ENCODE data around the gene JMJD1C.
"Not testable (repeated sequence)": the region's sequence is repeated elsewhere in the genome, so short reads cannot be mapped to it uniquely, and the experiment has no call there.

JMJD1C gene, protein sequence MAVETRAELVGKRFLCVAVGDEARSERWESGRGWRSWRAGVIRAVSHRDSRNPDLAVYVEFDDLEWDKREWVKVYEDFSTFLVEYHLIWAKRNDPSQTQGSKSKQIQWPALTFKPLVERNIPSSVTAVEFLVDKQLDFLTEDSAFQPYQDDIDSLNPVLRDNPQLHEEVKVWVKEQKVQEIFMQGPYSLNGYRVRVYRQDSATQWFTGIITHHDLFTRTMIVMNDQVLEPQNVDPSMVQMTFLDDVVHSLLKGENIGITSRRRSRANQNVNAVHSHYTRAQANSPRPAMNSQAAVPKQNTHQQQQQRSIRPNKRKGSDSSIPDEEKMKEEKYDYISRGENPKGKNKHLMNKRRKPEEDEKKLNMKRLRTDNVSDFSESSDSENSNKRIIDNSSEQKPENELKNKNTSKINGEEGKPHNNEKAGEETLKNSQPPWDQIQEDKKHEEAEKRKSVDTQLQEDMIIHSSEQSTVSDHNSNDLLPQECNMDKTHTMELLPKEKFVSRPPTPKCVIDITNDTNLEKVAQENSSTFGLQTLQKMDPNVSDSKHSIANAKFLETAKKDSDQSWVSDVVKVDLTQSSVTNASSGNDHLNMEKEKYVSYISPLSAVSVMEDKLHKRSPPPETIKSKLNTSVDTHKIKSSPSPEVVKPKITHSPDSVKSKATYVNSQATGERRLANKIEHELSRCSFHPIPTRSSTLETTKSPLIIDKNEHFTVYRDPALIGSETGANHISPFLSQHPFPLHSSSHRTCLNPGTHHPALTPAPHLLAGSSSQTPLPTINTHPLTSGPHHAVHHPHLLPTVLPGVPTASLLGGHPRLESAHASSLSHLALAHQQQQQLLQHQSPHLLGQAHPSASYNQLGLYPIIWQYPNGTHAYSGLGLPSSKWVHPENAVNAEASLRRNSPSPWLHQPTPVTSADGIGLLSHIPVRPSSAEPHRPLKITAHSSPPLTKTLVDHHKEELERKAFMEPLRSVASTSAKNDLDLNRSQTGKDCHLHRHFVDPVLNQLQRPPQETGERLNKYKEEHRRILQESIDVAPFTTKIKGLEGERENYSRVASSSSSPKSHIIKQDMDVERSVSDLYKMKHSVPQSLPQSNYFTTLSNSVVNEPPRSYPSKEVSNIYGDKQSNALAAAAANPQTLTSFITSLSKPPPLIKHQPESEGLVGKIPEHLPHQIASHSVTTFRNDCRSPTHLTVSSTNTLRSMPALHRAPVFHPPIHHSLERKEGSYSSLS (N-terminal part only)

DNA sequence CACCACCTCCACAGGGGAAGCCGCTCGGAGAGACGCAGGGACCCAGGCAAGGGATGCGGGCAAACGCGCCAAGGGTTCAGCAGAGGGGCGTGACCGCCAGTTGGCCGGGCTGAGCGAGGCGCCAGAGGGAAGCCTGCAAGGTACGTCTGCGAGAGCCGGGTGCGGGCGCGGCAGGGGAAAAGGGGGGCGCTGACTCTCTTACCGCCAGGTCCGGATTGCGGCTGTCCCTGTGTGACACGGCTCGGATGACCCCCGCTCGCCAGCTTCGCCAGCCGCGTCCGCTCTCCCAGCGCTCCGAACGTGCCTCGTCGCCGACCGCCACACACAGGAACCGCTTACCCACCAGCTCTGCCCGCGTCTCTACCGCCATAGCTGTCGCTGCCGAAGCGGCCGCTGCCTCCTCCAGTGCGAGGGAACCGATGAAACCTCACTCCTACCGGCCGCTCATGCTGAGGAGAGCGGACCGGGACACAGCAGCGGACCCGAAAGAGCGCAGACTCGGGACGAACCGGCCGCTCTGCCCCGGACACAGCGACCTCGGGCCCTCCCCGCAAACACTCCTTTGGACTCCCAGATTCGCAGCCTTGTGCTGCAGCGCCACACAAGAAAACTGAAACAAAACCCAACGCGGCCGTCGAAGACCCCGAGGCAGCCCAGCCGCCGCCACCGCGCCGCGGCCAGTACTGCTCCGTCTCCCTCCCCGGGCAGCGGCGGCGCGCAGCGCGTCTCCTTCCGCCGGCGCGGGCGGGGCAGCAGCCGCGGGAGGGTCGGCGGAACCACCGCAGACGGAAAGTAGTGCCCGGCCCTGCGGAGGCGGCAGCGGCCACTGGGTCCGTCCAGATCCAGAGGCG lies at the start of gene JMJD1C:
TSS of gene JMJD1C (minus strand) at position 685 of the 851 bp plus-strand sequence. CDS start at position 370, 315 bp downstream.
- DNase-seq, result peak; percentile 36

DNA sequence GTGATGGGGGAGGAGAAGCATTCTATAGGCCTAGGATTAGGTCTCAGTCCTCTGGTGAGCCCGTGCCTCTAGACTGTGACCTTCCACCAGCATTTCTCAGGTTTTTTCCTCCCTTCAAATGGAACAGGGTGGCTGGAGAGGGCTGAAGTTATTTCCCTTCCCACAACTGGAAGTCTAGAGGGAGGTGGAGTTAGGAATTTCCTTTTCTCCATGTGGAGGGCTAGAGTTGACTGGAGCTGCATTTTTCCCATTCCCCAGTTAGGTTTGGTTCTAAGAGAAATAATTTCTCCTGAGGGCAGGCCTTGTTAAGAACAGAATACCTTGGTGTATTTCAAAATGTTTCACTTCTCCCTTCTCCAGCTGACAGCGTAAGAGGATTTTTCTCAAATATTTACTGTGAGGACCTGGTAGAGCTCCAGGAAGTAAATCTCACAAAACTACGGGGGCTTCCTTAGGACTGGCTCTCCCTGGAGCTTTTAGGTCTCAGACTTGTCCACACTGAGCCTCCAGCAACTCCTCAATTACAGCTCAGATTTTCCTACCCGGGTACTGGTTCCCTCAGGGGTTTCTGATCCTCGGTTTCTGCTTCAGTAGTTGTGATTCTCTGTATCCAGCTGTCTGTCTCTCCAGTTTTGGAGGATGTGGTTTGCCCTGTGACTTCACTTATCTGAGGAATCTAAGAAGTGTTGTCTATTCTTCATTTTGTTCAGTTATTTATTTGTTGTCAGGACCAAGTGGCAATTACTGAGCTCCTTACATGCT lies 49.4 kb upstream of the JMJD1C start:
- no peak for DNase-seq

DNA sequence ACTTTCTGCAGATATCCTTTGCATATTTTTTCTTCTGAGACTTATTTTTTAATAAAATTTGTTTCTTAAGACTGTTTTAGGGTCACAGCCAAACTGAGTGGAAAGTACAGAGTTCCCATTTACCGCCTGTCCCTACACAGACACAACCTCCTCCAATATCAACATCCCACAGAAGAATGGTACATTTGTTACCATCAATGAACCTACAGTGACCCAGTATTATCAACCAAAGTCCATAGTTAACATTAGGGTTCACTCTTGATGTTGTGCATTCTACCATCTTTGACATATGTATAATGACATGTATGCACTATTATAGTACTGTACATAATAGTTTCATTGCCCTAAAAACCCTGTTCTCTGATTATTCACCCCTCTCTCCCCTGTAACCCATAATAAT lies 40.8 kb upstream of the JMJD1C start:
- no peak for DNase-seq

DNA sequence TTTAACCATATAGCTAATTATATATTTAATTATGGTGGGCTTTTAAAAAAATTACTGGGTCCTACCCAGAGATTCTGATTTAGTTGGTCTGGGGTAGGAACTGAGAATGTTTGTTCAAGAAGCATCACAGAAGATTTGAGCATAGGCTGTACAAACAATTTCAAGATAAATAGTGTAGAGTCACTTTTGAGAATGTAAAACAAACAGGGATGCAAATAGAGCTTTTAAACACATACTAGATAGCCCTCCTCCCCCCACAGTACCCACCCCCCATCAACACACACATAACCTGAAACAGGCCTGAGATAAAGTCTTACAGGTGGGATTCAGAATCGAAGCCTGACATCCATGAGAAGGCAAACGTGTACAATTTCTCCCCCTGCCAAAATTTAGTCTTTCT lies 39.8 kb upstream of the JMJD1C start:
- DNase-seq, result no peak

DNA sequence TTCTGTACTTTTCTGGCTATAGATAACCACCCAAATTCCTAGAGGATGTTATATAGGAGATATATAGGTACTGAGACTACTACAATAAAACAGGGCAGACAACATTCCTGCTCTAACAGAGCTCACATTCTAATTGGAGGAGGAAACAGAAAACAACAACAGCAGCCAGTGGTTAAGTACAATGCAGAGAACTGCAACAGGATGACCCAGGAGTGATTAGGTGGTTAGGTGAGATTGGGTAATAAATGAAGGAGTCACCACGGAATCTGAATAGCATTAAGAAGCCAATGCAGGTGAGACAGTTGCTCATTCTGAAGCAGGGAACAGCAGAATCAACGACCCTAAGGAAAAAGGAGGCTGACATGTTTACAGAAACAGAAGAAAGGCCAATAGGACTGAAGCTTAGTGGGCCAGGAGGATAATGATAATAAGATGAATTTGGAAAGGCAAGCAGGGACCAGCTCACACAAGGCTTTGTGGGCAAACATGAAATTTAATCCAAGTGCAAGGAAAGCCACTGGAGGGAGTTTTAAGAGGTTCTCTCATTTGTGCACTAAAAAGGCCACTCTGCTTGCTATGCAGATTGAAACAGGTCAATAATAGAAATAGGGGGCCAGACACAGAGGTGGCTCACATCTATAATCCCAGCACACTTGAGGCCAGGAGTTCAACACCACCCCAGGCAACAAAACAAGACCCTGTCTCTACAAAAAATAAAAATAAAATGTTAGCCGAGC lies 38.5 kb upstream of the JMJD1C start:
- no peak for DNase-seq

DNA sequence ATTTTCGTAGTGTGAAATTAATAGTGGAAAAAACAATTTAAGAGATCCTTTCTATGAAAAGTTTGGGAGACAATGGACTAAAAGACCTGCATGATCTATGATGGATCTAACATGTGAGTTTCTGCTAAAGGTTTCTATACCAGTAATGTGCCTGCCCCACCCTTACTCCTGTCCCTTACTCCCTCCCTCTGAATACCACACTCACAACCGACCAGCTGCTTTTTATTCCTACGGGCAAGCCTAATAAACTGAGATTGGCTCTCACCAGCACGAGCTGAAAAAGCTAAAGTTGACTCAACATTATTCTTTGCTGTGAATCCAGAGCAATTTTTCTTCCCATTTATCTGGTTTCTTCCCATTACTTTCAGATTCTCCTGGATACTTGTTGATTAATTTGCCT lies 37.6 kb upstream of the JMJD1C start:
- no peak for DNase-seq

DNA sequence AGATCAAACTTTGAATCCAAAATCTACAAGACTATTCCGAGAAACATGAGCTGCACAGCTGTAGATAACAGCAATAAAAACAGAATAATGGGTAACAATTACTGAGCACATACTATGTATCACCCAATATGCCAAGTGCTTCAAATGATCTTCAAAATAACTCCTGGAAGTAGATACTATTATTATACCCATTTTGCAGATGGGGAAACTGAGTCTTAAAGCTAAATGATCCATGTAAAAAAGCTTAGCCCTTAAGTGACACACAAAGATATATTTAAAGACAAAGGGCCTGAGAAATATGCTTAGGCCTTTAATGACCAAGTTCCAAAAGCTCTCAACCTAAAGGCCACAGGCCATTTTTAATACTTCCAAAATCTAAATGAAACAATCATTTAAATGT lies 37.1 kb upstream of the JMJD1C start:
- DNase-seq, result no peak

DNA sequence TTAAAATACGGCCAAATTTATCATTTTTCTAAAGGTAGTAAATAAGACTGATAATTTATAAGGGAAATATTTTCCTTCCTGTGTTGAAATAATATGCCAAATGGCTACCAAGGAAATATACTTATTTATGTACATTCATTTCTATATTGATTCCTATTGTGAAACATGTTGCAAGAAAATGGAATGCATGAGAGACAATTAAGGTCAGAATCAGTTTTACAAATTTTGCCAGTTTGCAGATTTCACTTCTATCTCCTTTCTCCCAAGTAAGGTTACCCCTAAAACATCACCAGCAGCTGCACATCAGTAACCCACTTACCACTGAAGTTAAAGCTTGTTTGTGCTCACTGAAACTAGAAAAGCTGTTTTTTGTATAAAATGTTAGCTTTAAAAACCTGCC lies 36.2 kb upstream of the JMJD1C start:
- no peak for DNase-seq

DNA sequence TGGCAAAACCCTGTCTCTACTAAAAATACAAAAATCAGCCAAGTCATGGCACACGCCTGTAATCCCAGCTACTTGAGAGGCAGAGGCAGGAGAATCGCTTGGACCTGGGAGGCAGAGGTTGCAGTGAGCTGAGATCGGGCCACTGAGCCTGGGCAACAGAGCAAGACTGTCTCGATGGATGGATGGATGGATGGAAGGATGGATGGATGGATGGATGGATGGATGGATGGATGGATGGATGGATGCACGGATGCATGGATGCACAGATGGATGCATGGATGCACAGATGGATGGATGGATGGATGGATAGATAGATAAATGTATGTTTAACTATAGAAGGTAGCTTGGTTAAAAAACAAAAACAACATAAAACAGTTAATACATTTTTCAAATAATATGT lies 34.8 kb upstream of the JMJD1C start:
- not testable (repeated sequence) for DNase-seq

DNA sequence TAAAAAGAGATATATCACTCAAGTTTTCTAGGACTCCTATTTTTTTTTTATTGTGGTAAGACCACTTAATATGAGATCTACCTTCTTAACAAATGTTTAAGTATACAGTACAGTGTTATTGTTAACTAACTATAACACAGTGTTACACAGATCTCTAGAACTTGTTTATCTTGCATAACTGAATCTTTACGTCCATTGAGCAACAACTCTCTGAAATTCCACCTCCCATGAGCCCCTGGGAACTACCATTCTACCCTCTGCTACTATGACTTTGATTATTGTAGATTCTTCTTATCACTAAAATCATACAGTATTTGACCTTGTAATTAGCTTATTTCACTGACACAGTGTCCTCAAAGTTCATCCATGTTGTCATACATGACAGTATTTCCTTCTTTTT lies 32.9 kb upstream of the JMJD1C start:
- no peak for DNase-seq

DNA sequence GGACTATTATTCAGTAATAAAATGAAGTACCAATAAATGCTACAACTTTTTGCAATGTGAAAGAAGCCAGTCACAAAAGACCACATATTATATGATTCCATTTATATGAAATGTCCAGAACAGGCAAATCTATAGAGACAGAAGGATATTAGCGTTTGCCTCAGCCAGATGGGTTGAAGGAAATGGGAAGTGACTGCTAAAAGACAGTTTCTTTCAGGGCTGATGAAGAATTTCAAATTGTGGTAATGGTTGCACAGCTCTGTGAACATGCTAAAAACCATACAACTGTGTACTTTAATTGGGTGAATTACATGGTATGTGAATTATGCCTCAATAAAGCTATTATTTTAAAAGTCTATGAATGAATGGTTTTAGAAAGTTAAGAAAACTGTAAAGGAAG lies 31.5 kb upstream of the JMJD1C start:
- no peak for DNase-seq

DNA sequence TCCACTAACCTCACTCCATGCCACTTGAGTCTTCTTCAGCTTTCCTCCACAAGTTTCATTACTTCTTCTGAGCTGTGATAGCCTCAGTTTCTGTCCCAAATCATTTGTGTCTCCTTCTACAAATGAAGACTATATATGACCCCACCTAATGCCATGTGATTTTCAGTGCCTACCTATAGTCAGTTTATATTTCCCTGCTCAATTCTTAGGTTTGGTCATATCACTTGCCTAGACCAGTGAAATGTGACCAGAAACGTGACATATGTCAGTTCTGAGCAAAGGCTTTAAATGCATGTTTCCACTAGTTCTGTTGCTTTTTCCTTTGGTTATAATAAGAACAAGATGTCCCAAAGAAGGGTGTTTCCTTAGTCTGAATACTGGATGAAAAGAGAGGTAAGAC lies 30.8 kb upstream of the JMJD1C start:
- DNase-seq, result no peak

DNA sequence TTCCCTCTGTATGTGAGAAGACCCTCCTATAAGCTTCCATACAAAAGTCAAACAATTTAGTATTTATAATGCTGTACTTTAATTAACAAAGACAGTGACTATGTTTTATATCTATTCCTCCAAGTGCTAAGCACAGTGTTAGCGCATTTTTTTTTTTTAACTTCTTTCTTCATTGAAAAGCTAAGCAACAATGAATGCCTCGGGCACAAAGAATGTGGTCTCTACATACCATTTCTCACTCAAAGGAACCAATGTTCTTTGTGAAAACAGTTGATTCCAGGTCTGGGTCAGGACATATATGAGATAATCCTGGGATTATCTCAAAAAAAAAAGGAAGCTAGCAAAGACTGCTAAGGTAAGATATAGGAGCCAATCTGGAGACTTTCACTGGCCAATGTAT lies 29.2 kb upstream of the JMJD1C start:
- no peak for DNase-seq

DNA sequence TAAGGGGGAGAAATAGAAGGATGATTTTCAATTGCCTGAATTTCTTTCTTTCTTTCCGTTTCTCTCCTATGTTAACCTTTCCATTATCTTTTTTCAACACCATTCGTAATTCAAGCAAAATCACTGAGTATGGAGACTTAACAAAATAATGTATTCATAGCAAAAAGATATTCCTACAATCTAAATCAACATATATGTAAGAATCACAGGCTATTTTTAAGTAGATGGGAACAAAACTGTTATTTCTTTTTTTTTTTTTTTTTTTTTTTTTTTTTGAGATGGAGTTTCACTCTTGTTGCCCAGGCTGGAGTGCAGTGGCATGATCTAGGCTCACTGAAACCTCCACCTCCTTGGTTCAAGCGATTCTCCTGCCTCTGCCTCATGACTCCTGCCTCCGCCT lies 27.2 kb upstream of the JMJD1C start:
- DNase-seq, result no peak

DNA sequence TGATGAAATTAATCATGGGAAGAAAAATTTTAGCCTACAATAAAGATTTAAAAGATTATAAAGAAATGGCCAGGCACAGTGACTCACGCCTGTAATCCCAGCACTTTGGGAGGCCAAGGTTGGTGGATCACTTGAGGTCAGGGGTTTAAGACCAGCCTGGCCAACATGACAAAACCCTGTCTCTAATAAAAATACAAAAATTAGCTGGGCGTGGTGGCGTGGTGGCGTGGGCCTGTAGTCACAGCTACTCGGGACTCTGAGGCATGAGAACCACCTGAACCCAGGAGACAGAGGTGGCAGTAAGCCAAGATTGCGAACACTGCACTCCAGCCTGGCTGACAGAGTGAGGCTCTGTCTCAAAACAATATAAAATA lies 26.5 kb upstream of the JMJD1C start:
- DNase-seq, result not testable (repeated sequence)

DNA sequence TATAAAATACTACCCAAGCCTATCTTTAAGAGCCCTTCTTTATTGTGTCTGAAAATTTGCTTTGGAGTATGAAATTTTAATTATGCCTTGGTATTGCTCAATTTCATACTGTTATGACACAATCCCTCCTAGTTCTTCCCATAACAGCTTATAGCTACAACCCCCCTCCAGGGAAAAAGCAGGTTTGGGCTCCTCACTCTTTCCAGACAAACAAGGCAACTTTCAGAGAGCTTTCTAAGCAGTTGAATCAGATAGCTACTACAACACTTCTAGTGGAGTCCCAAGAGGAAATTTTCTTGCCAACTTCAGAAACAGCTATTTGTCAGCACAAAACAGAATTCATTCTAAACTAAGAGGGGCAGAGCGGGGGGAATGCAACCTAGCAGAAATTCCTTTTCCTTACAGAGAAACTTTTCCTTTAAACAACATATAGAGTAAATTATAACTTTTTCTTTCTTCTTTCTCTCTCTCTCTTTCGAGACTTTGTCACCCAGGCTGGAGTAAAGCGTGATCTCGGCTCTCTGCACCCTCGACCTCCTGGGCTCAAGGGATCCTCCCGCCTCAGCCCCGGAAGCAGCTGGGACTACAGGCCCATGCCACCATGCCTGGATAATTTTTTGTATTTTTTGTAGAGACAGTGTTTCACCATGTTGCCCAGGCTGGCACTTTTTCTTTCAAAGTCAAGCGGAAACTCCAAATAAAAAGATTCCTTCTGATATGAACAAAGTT lies 26.0 kb upstream of the JMJD1C start:
- DNase-seq, result no peak

DNA sequence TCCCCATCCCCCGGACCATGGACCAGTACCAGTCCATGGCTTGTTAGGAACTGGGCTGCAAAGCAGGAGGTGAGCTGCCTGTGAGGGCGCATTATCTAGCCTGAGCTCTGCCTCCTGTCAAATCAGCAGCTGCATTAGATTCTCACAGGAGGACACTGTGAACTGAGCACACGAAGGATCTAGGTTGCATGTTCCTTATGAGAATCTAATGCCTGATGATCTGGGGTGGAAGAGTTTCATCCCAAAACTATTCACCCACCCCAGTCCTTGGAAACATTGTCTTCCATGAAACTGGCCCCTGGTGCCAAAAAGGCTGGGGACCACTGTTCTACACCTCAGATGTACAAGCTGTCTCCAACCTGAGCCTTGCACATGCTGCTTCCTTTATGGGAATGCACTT lies 24.1 kb upstream of the JMJD1C start:
- no peak for DNase-seq

DNA sequence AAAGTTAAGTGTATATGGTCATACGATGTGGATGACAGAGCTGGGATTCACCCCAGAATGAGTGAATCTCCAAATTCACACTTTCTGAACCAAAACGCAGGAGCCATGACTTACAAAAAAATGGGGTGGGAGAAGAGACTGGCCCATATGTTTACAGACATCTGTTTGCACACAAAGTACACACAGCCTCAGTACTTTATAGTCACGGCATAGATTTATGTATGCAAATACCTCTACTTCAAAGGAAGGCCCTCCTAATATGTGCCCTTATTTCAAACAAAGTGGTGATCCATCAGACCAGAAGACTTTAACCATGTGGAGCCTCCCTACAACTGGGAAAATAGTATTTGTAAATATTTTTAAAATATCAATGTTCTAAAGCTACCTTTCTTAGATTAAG lies 22.2 kb upstream of the JMJD1C start:
- DNase-seq, result peak; percentile 47

DNA sequence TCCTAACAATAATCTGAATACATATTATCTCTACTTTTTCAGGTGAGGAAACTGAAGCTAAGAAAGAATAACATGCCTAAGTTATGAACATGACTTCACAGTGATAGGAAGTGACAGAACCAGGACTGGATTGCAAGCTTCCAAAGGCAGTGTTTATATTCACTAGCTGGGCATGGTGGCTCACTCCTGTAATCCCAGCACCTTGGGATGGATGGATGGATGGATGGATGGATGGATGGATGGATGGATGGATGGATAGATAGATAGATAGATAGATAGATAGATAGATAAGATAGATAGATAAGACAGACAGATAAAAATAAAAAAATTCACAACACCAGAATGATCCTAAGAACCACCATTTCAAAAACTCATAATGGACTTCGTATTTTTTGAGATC lies 18.2 kb upstream of the JMJD1C start:
- DNase-seq, result no peak

DNA sequence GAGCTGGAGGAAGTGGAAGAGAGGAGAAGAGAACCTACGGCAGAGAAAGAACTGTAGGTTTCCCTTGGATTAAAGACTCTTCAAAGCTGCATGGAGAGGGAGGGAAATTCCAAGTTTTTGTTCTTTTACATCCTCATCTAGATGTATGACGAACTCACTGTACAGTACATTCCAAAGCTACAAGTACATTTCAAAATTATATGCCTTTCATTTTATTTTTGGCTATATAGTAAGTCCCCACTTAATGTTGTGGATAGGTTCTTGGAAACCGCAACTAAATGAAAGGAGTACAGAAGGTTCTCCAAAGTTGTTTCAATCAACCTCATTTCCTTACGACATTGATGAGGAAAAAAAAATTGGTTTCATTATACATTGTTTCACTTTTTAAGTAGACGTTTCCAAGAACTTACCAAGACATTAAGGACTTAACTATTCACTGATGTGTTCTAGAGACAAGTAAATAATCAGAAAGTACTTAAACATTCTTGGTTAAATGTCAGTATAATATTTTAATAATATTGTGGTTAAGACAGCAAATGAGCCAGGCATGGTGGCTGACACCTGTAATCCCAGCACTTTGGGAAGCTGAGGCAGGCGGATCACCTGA lies 16.1 kb upstream of the JMJD1C start:
- no peak for DNase-seq
